Activated T-cell treated with anti-CD3 and anti-CD28 coated beads, Interleukin-2, amount 50 U/mL, for 24 hours (primary cell): Measurements from ENCODE around the gene ANP32A.

Experiments
- DNase-seq: peaks from one replicate; pipeline ENCODE4 v3.0.0-alpha.2; 2020
- H3K27ac Mint-ChIP-seq: 2 replicates; pipeline ENCODE4 v1.8.0; 2020; ENCODE audit warnings: mild to moderate bottlenecking, mixed read lengths
- H3K27me3 Mint-ChIP-seq: 2 replicates; pipeline ENCODE4 v1.8.0; 2020; ENCODE audit warnings: mixed read lengths
- H3K36me3 Mint-ChIP-seq: 2 replicates; pipeline ENCODE4 v1.8.0; 2020; ENCODE audit warnings: low read depth, mixed read lengths
- H3K4me1 Mint-ChIP-seq: 2 replicates; pipeline ENCODE4 v1.8.0; 2020; ENCODE audit warnings: low read depth, mixed read lengths
- H3K4me3 Mint-ChIP-seq: 2 replicates; pipeline ENCODE4 v1.8.0; 2020; ENCODE audit warnings: mild to moderate bottlenecking, moderate library complexity, mixed read lengths
- H3K9me3 Mint-ChIP-seq: 2 replicates; pipeline ENCODE4 v1.8.0; 2020; ENCODE audit warnings: mixed read lengths

Gene ANP32A

DNA sequence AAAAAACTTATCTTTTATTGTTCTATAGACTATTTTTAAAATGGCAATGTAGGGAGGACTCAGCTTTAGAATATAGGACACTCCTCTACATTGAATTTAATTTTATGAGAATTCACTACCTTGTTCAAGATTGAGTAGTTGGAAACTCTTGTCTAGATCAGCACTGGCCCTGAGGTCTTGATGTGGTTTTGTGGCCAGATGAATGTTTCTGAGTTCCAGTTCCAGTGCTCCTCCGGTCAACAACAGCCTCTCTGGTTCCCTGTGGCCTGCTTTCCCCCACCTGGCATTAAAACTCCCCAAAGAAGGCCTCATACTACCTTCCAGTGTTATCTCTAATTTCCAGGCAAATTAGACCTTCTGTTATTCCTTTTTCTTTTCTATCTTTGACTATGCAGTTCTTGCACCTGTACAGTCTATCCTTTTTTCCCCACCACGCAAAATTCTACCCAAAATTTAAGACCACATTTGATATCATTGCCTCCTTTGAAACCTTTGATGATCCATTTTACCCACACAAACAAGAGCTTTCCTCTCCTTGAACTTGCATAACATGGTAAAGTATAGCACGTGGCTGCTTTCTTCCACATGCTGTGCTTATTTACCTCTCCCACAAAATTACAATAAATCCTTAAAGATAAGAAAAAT, 9.6 kb upstream of the ANP32A start:
- Mint-ChIP-seq H3K27me3 (peaks cover 2% of the 10 kb centered on the region), H3K36me3 (no peaks in the 10 kb centered on the region), H3K4me3 (no peak overlapping the region), H3K9me3 (no peaks in the 10 kb centered on the region), H3K4me1 (peaks cover 25% of the 10 kb centered on the region), H3K27ac (peak overlapping the region; percentile 0)
- DNase-seq, result no peak

DNA sequence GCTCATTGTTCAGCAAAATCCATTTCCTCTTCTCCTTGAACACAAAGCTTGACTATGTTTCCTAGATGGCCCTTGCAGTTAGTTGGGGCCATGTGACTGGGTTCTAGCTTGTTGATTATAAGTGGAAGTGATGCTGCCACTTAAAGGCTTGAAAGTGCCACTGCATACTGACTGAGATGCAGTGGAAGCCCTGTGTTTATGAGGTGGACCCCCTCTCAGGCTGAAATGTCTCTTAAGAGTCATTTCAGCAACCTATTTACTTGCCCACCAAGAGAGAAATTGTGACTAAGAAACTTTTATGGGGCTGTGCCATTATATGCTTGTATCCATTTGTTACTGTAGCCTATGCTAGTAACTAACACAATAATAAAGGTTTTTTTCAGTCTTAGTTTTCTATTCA, 8.4 kb upstream of the ANP32A start:
- DNase-seq, result no peak
- H3K4me1 Mint-ChIP-seq, result peaks cover 22% of the 10 kb centered on the region
- H3K27me3 Mint-ChIP-seq, result peaks cover 2% of the 10 kb centered on the region
- H3K27ac Mint-ChIP-seq, result no peak overlapping the region
- H3K36me3 Mint-ChIP-seq, result no peaks in the 10 kb centered on the region
- no peak overlapping the region for H3K4me3 Mint-ChIP-seq
- no peaks in the 10 kb centered on the region for H3K9me3 Mint-ChIP-seq

DNA sequence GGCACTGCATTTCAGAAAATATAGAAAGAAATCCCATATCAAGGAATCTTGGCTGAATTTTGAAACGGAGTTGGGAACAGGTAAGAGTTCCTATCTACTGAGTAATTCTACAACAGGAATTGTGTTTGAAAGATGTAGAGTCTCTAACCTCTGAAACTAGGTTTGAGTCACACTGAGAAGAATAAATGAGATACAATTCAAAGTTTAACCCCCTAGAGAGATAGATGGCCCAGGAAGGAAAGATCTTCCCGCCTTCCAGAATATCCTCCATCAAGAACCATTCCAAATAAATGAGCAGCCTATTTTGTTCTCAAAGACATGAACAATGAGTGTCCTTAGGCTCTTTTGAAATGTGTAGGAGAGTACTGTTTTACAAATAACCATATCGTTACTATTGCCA, 2.9 kb upstream of the ANP32A start:
- H3K4me1 Mint-ChIP-seq, result peaks cover 19% of the 10 kb centered on the region
- H3K27me3 Mint-ChIP-seq, result no peaks in the 10 kb centered on the region
- no peak overlapping the region for H3K4me3 Mint-ChIP-seq

DNA sequence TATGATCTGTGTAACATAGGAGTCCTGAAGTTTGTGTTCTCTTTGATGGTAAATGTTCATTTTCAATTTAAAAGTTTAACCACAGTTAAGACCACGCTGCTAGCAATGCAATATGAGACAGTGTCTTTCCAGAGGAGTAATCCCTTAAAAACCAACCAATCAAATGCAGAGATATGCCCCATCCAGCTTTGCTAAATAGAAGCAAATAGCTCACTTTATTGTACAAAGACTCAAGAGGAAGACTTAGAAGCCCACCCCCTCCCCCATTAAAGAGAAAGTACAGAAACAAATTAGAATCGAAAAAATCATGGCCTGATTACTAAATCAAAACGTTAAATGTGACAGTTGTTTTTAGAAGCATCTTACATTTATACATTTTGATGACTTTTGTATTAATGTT, 2.1 kb upstream of the ANP32A start:
- no peaks in the 10 kb centered on the region for H3K9me3 Mint-ChIP-seq
- peaks cover 19% of the 10 kb centered on the region for H3K4me1 Mint-ChIP-seq
- H3K27ac Mint-ChIP-seq, result no peak overlapping the region
- peaks cover 19% of the 10 kb centered on the region for H3K36me3 Mint-ChIP-seq
- H3K4me3 Mint-ChIP-seq, result no peak overlapping the region
- H3K27me3 Mint-ChIP-seq, result no peaks in the 10 kb centered on the region
- no peak for DNase-seq

More for the DNA sequence above, 2.9 kb upstream of the ANP32A start:
- peaks cover 19% of the 10 kb centered on the region for H3K36me3 Mint-ChIP-seq
- H3K9me3 Mint-ChIP-seq, result no peaks in the 10 kb centered on the region
- DNase-seq, result no peak
- no peak overlapping the region for H3K27ac Mint-ChIP-seq

DNA sequence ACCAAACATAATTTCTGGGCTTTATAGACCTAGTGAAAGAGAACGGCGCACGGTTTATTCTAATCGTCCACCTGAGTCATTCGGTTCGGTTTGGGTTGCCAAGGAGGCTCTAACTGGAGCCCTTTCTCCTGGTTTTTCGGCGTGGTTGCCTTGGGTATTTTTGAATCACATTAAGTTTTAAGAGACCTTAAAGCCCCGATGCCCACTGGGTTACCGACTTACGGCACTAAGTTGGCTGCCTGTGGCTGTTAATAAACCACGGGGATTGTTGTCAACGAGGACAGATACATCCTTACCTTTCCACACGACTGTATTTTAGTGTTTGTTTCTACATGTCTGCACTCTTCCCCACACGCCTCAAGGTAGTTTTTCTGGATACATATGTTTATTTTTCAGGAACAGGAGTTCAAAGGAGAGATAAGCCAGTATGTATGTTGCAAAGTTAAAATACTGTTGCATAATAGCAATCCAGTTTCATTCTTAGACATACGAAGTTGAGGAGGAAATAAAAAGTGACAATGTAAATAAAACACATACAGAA, 1.2 kb upstream of the ANP32A start:
- no peaks in the 10 kb centered on the region for H3K27me3 Mint-ChIP-seq
- no peaks in the 10 kb centered on the region for H3K9me3 Mint-ChIP-seq
- peaks cover 25% of the 10 kb centered on the region for H3K36me3 Mint-ChIP-seq
- peaks cover 23% of the 10 kb centered on the region for H3K4me1 Mint-ChIP-seq
- peak overlapping the region; percentile 8 for H3K27ac Mint-ChIP-seq
- DNase-seq, result peak; percentile 37
- H3K4me3 Mint-ChIP-seq, result peak overlapping the region; percentile 96

DNA sequence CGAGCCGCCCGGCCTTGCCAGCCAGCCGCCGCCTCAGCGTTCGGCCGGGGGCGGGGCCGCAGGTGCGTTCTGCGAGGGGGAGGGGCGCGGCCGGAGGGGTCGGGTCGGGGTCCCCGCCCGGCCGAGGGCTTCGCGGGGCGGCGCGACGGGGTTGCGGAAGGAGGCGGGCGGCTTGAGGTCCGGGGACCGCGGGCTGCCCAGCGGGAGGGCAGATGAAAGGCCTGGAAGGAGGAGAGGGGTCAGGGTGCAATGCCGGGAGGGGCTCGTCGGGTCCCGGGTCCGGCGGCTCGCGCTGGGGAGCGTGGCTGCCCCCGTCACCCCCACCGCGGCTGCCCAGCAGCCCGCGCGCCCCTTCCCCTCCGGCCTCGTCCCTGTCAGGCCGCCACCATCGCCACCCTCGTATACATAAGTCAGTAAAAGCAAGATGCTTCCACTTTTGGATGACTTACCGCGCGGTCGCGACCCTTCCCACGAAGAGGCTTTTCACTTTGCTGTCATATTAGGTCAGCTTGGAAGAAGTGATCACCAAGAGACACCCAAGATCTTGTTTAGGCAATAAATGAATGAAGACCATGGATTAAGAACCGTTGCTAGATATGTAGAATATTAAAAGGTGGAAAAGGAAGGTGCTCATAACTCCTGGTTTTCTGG, 620 bp upstream of the ANP32A start:
- no peaks in the 10 kb centered on the region for H3K9me3 Mint-ChIP-seq
- no peak for DNase-seq
- H3K27ac Mint-ChIP-seq, result peak overlapping the region; percentile 98
- peaks cover 31% of the 10 kb centered on the region for H3K36me3 Mint-ChIP-seq
- no peaks in the 10 kb centered on the region for H3K27me3 Mint-ChIP-seq
- H3K4me1 Mint-ChIP-seq, result peaks cover 28% of the 10 kb centered on the region
- peak overlapping the region; percentile 96 for H3K4me3 Mint-ChIP-seq

DNA sequence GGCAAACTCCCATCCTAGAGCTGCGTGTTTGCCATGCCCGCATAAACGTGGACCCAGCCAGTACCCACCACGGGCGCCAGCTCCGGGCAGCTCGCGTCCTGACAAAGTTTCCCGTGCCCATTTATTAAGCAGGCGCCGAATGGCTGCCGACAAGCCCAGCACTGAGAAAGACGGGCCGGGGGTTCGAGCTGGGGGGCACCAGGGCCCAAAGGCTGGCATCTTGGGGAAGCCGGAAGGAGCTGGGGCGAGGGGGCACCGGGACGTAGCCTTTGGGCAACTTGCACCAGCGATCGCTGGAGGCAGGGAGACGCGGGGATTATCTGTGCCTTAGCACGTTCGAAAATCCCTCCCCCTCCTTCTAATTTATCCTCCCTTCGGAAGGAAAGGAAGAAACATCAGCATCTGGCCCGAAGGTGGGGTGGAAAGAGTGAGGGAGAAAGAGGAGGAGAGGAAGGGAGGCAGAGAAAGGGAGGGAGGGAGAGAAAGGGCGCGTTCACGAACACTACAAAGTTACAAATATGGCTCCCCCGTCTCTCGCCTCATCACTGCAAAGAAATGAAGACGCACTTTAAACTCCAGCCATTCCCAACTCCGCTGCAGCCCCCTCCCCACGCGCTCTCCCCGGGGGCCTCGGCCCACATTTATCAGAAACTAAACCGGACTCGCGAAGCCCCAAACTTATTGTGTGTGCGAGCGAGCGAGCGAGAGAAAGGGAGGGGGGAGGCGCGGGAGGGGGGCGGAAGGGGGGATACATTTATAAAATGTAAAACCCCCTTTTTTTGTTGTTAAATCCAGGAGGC, 1.0 kb downstream of the ANP32A start:
- Mint-ChIP-seq H3K9me3 (no peaks in the 10 kb centered on the region), H3K4me1 (peaks cover 45% of the 10 kb centered on the region), H3K4me3 (peak overlapping the region; percentile 96), H3K36me3 (peaks cover 47% of the 10 kb centered on the region), H3K27me3 (no peaks in the 10 kb centered on the region), H3K27ac (peak overlapping the region; percentile 98)
- peak; percentile 81 for DNase-seq

DNA sequence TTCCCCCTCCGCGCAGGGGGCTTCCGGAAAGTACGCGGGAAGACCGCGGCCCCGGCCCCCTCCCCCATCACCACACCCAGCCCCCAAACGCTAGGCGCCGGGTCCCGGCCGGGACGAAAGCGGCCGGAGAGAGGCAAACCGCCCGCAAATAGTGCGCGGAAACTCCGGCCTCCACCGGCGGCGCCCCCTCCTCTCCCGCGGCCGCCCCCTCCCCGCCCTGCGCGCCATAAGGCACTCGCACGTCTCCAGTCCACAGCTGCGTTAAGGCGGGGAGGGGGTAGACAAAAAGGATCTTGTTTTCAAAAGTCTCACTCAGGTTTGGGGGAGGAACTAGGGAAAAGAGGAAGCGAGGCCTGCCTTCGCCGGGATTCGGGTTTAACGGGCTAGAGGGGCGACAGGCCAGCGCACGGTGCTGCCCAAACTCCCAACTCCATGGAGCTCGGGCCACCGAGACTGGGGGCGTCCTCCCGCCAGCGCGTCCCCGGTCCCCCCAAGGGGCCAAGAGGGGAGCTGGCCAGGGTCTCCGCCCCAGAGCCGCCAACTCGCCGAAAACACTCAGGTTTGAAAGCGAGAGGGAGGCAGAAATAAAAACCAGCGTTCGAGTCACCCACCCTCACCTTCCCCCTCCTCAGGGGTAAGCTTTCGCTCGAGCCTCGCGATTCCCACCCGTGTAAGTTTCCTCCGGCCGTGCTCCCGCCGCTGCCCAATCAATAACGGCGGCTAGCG, 1.8 kb downstream of the ANP32A start:
- peak overlapping the region; percentile 98 for H3K27ac Mint-ChIP-seq

DNA sequence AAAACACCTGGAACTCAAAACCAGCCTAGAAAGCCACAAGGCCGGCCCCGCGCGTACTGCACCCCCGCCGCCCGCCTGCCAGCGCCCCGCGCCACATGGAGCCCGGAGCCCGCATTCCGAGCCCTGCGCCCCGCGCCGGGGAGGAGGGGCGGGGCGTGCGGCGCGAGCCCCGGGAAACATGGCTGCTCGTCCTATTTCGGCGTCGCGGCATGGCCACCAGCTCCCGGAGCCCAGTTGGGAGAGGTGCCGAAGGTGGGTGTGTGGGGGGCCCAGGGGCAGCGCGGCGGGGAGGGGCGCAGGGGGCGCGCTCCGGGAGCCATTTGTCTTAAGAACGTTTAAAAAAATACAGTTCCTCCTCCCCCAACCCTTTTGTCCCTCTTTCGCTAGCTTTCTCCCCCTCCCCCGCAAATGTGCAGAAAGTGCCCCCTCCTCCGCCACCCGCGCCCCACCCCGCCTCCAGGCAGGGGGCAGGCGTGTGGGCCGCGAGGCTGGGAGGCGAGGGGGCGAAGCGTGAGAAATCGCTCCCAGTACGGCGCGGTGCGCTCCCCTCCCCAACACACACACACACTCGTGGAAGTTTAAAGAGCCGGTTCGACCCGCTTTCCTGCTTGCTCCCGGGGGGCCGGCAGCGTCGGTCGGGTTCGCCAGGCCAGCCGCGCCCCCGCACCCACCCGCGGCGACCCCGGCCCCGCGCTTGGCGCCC, 2.5 kb downstream of the ANP32A start:
- peak overlapping the region; percentile 86 for H3K27ac Mint-ChIP-seq
- no peaks in the 10 kb centered on the region for H3K9me3 Mint-ChIP-seq
- H3K4me3 Mint-ChIP-seq, result peak overlapping the region; percentile 96
- DNase-seq, result peak; percentile 83
- no peaks in the 10 kb centered on the region for H3K27me3 Mint-ChIP-seq
- peaks cover 52% of the 10 kb centered on the region for H3K4me1 Mint-ChIP-seq
- peaks cover 55% of the 10 kb centered on the region for H3K36me3 Mint-ChIP-seq

More for the DNA sequence above, 1.8 kb downstream of the ANP32A start:
- Mint-ChIP-seq H3K27me3 (no peaks in the 10 kb centered on the region), H3K4me3 (peak overlapping the region; percentile 96), H3K4me1 (peaks cover 51% of the 10 kb centered on the region), H3K9me3 (no peaks in the 10 kb centered on the region), H3K36me3 (peaks cover 51% of the 10 kb centered on the region)
- peak; percentile 76 for DNase-seq

DNA sequence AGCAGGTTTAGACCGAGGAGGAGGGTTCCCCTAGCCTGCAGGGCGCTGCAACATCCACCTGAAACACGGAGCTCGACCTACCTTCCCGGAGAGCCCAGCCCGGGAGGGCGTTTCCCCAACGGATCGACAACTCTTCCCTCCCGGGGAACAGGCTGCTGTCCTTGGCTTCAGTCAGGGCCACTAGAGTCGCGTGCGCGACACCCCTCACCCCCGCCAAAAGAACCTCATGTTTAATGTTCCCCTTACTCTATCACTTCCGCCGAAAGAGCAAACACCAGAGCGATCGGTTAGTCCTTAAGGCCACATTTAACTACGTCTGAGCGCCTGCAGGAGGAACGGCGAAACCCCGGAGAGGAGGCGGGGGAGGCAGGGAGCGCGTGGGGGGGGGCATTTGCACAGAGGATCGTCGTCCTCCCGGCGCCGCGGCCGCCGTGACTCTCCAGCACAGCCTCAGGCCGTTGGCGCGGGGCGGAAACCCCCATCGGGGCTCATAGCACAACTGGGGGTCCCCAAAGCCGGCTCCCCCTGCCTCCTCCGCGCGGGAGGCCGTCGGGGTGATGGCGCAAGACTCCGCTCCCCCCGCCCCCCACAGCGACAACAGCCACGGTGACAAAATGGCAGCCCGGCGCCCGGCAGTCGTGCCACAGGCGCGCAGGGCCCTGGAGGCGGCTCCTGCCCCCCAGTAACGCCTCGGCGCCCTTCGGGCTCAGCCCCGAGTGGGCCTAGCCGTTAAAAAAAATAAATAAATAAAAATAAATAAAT, 3.2 kb downstream of the ANP32A start:
- peaks cover 62% of the 10 kb centered on the region for H3K36me3 Mint-ChIP-seq

DNA sequence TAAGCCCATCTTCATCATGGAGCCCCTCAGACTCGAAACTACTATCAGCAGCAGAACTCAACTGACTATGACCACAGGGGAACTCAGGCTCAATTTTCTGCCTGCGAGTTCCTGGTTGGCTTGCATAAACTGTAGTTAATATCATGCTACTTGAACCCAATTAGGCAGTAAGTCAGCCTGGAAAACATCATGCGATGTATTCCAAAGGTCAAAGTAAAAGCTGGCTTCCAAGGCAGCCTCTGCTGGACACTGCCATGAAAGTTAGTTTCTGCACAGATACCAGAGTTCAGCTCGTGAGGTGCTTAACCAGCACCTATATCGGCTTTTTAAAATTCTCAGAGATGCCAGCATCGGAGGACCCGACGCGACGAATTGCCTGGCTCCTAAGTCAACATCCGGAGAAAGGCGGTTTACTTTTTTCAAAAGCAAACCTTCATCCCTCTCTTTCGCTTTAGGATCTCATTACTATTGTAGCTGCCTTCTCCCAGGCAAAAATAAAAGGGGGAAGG, 3.8 kb downstream of the ANP32A start:
- peaks cover 54% of the 10 kb centered on the region for H3K4me1 Mint-ChIP-seq
- H3K4me3 Mint-ChIP-seq, result peak overlapping the region; percentile 96
- peak overlapping the region; percentile 98 for H3K27ac Mint-ChIP-seq
- no peaks in the 10 kb centered on the region for H3K27me3 Mint-ChIP-seq
- H3K36me3 Mint-ChIP-seq, result peaks cover 68% of the 10 kb centered on the region
- no peak for DNase-seq
- no peaks in the 10 kb centered on the region for H3K9me3 Mint-ChIP-seq

More for the DNA sequence above, 3.2 kb downstream of the ANP32A start:
- Mint-ChIP-seq H3K9me3 (no peaks in the 10 kb centered on the region), H3K4me3 (peak overlapping the region; percentile 96), H3K27me3 (no peaks in the 10 kb centered on the region), H3K27ac (peak overlapping the region; percentile 98), H3K4me1 (peaks cover 53% of the 10 kb centered on the region)
- DNase-seq, result peak; percentile 89

DNA sequence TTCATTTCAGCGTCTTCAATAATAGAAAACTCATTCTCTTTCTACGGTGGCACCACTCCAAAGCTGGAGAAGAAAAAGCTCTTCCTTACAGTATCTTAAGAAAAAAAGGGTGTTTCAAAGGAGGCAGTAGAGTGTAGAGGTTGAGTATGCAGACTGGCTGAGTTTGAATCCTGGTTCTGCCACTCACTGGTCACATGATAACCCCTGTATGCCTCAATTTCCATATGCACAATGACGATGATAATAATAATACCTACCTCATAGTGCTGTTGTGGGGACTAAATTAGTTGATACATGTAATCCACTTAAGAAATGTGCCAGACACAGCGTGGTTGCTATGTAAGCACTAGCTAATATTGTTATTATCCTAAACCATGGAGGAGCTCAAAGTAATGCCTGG, 4.5 kb downstream of the ANP32A start:
- Mint-ChIP-seq H3K4me1 (peaks cover 57% of the 10 kb centered on the region), H3K9me3 (no peaks in the 10 kb centered on the region), H3K27ac (peak overlapping the region; percentile 98), H3K4me3 (peak overlapping the region; percentile 96), H3K27me3 (no peaks in the 10 kb centered on the region), H3K36me3 (peaks cover 75% of the 10 kb centered on the region)
- DNase-seq, result no peak

DNA sequence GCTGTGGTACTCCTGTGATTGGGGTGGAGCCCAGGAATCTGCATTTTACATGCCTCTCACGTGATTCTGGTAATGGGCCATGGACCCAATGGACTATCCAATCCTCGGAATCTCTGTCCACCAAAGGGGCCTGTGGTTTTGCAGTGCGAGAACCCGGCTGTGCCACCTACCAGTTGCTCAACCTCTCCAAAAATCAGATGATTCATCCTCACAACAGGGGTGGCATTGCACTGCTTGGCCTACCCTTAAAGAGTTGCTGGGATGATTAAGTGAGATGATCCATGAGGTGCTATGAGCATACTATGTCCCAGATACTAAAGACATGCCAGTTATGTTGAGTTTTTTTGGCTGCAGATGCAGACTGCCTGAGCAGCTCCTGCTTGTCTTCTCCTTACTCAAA, 5.1 kb downstream of the ANP32A start:
- Mint-ChIP-seq H3K4me1 (peaks cover 63% of the 10 kb centered on the region), H3K27ac (peak overlapping the region; percentile 98), H3K36me3 (peaks cover 75% of the 10 kb centered on the region), H3K4me3 (peak overlapping the region; percentile 96), H3K9me3 (no peaks in the 10 kb centered on the region), H3K27me3 (no peaks in the 10 kb centered on the region)
- DNase-seq, result peak; percentile 26
